Measurements from ENCODE around the gene PRSS12.

PRSS12 gene

GRCh38 chr4:118356731-118357130 lies 3.9 kb upstream of the PRSS12 start:
- no peak for ATAC-seq
- DNase-seq = no peak

GRCh38 chr4:118356111-118356510 lies 3.3 kb upstream of the PRSS12 start:
- ATAC-seq (no peak), DNase-seq (no peak)

- DNase-seq = no peak
- ATAC-seq = no peak
Measured at GRCh38 chr4:118354913-118355312, 2.1 kb upstream of the PRSS12 start.

- no peak for ATAC-seq
Measured at GRCh38 chr4:118353534-118354030, 779 bp upstream of the PRSS12 start.

GRCh38 chr4:118351851-118352827 lies 664 bp downstream of the PRSS12 start:
- peak; percentile 8 for DNase-seq
- ATAC-seq = peak; percentile 34

More at GRCh38 chr4:118353534-118354030, 779 bp upstream of the PRSS12 start:
- DNase-seq = no peak

GRCh38 chr4:118350961-118351360 lies 1.8 kb downstream of the PRSS12 start:
- DNase-seq = no peak
- ATAC-seq = no peak

GRCh38 chr4:118348886-118349285 lies 3.9 kb downstream of the PRSS12 start:
- DNase-seq (no peak), ATAC-seq (no peak)

- ATAC-seq = no peak
Measured at GRCh38 chr4:118346495-118346894, 6.3 kb downstream of the PRSS12 start.

GRCh38 chr4:118345813-118346212 lies 7.0 kb downstream of the PRSS12 start:
- ATAC-seq (no peak), DNase-seq (no peak)

More at GRCh38 chr4:118346495-118346894, 6.3 kb downstream of the PRSS12 start:
- DNase-seq = no peak

GRCh38 chr4:118344801-118345200 lies 8.0 kb downstream of the PRSS12 start:
- DNase-seq = no peak
- ATAC-seq = no peak

- DNase-seq = no peak
- ATAC-seq = no peak
Measured at GRCh38 chr4:118343501-118343900, 9.3 kb downstream of the PRSS12 start.

- ATAC-seq (no peak), DNase-seq (no peak)
Measured at GRCh38 chr4:118340109-118340508, 12.7 kb downstream of the PRSS12 start.

GRCh38 chr4:118338981-118339765 lies 13.6 kb downstream of the PRSS12 start:
- DNase-seq (no peak), ATAC-seq (no peak)

- DNase-seq = no peak
- ATAC-seq = no peak
Measured at GRCh38 chr4:118338518-118338917, 14.3 kb downstream of the PRSS12 start.

- DNase-seq = no peak
- ATAC-seq = no peak
Measured at GRCh38 chr4:118337954-118338353, 14.8 kb downstream of the PRSS12 start.

- DNase-seq (no peak), ATAC-seq (no peak)
Measured at GRCh38 chr4:118335774-118336173, 17.0 kb downstream of the PRSS12 start.

GRCh38 chr4:118335324-118335723 lies 17.5 kb downstream of the PRSS12 start:
- ATAC-seq = no peak
- DNase-seq = no peak

GRCh38 chr4:118331352-118331751 lies 21.5 kb downstream of the PRSS12 start:
- ATAC-seq (no peak), DNase-seq (no peak)

GRCh38 chr4:118329849-118330248 lies 23.0 kb downstream of the PRSS12 start:
- DNase-seq (no peak), ATAC-seq (no peak)

- ATAC-seq = no peak
- DNase-seq = no peak
Measured at GRCh38 chr4:118327554-118328241, 25.1 kb downstream of the PRSS12 start.

- DNase-seq (no peak), ATAC-seq (no peak)
Measured at GRCh38 chr4:118326585-118326984, 26.2 kb downstream of the PRSS12 start.

GRCh38 chr4:118325431-118325830 lies 27.4 kb downstream of the PRSS12 start:
- ATAC-seq (no peak), DNase-seq (no peak)

Measured in stimulated activated naive CD8-positive, alpha-beta T cell treated with anti-CD3 and anti-CD28 coated beads, Interleukin-15, Interleukin-2, amounts not matched to agents 100 U/mL and 50 U/mL, for 24 hours (primary cell).